Sigmoid colon (tissue), 7 donors: ENCODE measurements around the gene SLC16A8. TPM values are rescaled to one million over a fixed set of nuclear protein-coding genes. Genes with fewer than 3 reads are reported as not detected.

ENCODE experiments used
- DNase-seq: peaks from one replicate; pipeline ENCODE4 v3.0.0-alpha.2; 2019
- H3K27ac ChIP-seq, 4 donors: fragments of 200-600 bp; sonication (generic); one replicate each; pipeline ENCODE4 v1.5.1; 2016 to 2019; ENCODE audit warnings: mild to moderate bottlenecking in 1 of 4
- H3K27me3 ChIP-seq, 3 donors: fragments of 200-600 bp; sonication (generic); one replicate each; pipeline ENCODE4 v1.5.1; 2019; ENCODE audit warnings: mild to moderate bottlenecking in 1 of 3
- H3K36me3 ChIP-seq, 4 donors: fragments of 200-600 bp; sonication (generic); one replicate each; pipeline ENCODE4 v1.5.1; 2016 to 2019
- H3K4me1 ChIP-seq, 4 donors: fragments of 200-600 bp; sonication (generic); one replicate each; pipeline ENCODE4 v1.5.1; 2017 to 2019
- H3K4me3 ChIP-seq, 4 donors: fragments of 200-600 bp; sonication (generic); one replicate each; pipeline ENCODE4 v1.5.1; 2017 to 2019; ENCODE audit warnings: mild to moderate bottlenecking in 2 of 4, moderate library complexity in 1 of 4
- H3K9me3 ChIP-seq, 4 donors: fragments of 200-600 bp in 3 of 4; sonication (generic) in 3 of 4; one replicate each; pipeline versions ENCODE4 v1.5.1 to v1.6.1; 2013 to 2019
- CTCF ChIP-seq, 4 experiments: fragments of 450-650 bp in 3 of 4; fragments of 200-600 bp in 1 of 4; IDR thresholded peaks; one replicate each; pipeline ENCODE4 v1.5.1; 2016 to 2019; ENCODE audit warnings: antibody characterized with exemption in 4 of 4, mild to moderate bottlenecking in 3 of 4, moderate library complexity in 2 of 4
- EP300 ChIP-seq, 4 donors: sonication (generic); formaldehyde crosslinking; IDR thresholded peaks; one replicate each; pipeline ENCODE4 v1.6.1; 2017; ENCODE audit warnings: antibody characterized with exemption in 4 of 4
- POLR2A ChIP-seq, 2 donors: fragments of 450-650 bp; IDR thresholded peaks; one replicate each; pipeline ENCODE4 v1.6.1; 2016; ENCODE audit warnings: antibody characterized with exemption in 2 of 2, mild to moderate bottlenecking in 2 of 2, moderate library complexity in 2 of 2
- POLR2AphosphoS5 ChIP-seq, 4 donors: sonication (generic); formaldehyde crosslinking; IDR thresholded peaks; one replicate each; pipeline ENCODE4 v1.6.1; 2017; ENCODE audit warnings: antibody characterized with exemption in 4 of 4
- WGBS, 2 donors: extraction: QIAGEN DNeasy Blood & Tissue Kit; methylation state at CpG; one replicate each; pipeline ENCODE4 v1.1.7; 2013; 5-methylcytosine and 5-hydroxymethylcytosine counted together
- intact Hi-C: fragments of 100-400 bp; cut with DNase I; formaldehyde crosslinking; loops from one replicate; pipeline ENCODE4 v1.15.1; 2023
- polyA plus RNA-seq, 3 donors: library from polyadenylated mRNA; stranded (reverse); fragments of 200-250 nt; gene quantifications; one replicate each; pipeline ENCODE4 v1.2.3, GENCODE V29; 2013
- total RNA-seq, 4 donors: library from RNA; depleted of rRNA; stranded (reverse); fragments of >200 nt; gene quantifications; one replicate each; pipeline ENCODE4 v1.1.0, GENCODE V29; 2016
- donor health status: healthy with polysubstance abuse.
- donor health status: Bipolar disorder and iron deficiency.
- donor health status: healthy.

Gene SLC16A8
- total and polyA plus RNA-seq, 7 donors = 0.20 to 0.71 (median 0.55) TPM; not detected in 4

GRCh38 chr22:38056969-38057891, 26.8 kb downstream of the SLC16A8 start, which contains the start of gene PICK1:
PICK1 (plus strand) TSS chr22:38057404; CDS start chr22:38057810, 406 bp downstream.
- H3K27ac ChIP-seq = peak within 1 kb of the TSS; percentile 74 to 85 (median 83)
- TF ChIP-seq POLR2AphosphoS5 (IDR thresholded peaks at IDR 0.05) = peak; percentile 61 to 83 (median 74)
- no peak for TF ChIP-seq EP300 (IDR thresholded peaks at IDR 0.05)
- TF ChIP-seq CTCF (IDR thresholded peaks at IDR 0.05) = peak in 1 of 4 experiments; percentile 23
- TF ChIP-seq POLR2A (IDR thresholded peaks at IDR 0.05) = no peak
- peaks cover 0 to 17% (median 13%) of the 10 kb centered on the region in 4 donors for H3K4me1 ChIP-seq
- H3K27me3 ChIP-seq = no peaks in the 10 kb centered on the region
- H3K36me3 ChIP-seq = peaks cover 0 to 25% (median 0%) of the 10 kb centered on the region in 4 donors
- intact Hi-C loops = loop anchor here (10.0 kb wide), 1 partner anchor 448 kb away; the partner anchor contains the start of gene DDX17
- peak within 1 kb of the TSS; percentile 50 to 62 (median 58) for H3K4me3 ChIP-seq
- peak; percentile 96 for DNase-seq
- WGBS, 2 donors = 1 to 3% methylated on average over 47 of the region's 47 CpGs
- H3K9me3 ChIP-seq = no peaks in the 10 kb centered on the region

GRCh38 chr22:38051900-38052862, 31.8 kb downstream of the SLC16A8 start:
- Histone ChIP-seq H3K36me3 (no peaks in the 10 kb centered on the region), H3K27ac (peak overlapping the region in 2 of 4 donors; percentile 22 to 29), H3K4me3 (no peak overlapping the region), H3K4me1 (peaks cover 0 to 16% (median 6%) of the 10 kb centered on the region in 4 donors), H3K9me3 (no peaks in the 10 kb centered on the region), H3K27me3 (no peaks in the 10 kb centered on the region)
- peak; percentile 89 for DNase-seq
- intact Hi-C loops = loop anchor here (2.0 to 10.0 kb wide), 5 partner anchors 50 to 519 kb away; partner anchors contain the start of genes DDX17 and DMC1
- no peak for TF ChIP-seq EP300 (IDR thresholded peaks at IDR 0.05)
- peak; percentile 84 to 91 (median 86) for TF ChIP-seq CTCF (IDR thresholded peaks at IDR 0.05)
- peak in 1 of 4 donors; percentile 13 for TF ChIP-seq POLR2AphosphoS5 (IDR thresholded peaks at IDR 0.05)
- 27 to 31% methylated on average over 30 of the region's 30 CpGs for WGBS, 2 donors

GRCh38 chr22:38051261-38051660, 32.7 kb downstream of the SLC16A8 start:
- Histone ChIP-seq H3K27me3 (no peaks in the 10 kb centered on the region), H3K27ac (peak overlapping the region in 3 of 4 donors; percentile 43 to 65 (median 56)), H3K36me3 (no peaks in the 10 kb centered on the region), H3K9me3 (no peaks in the 10 kb centered on the region), H3K4me1 (peaks cover 0 to 10% (median under 1%) of the 10 kb centered on the region in 4 donors), H3K4me3 (no peak overlapping the region)
- 79 to 81% methylated on average over 8 of the region's 8 CpGs for WGBS, 2 donors
- no peak for DNase-seq
- intact Hi-C loops = loop anchor here (5.0 to 10.0 kb wide), 3 partner anchors 51 to 454 kb away; partner anchors contain the start of gene DDX17
- TF ChIP-seq POLR2A (IDR thresholded peaks at IDR 0.05) (no peak), CTCF (IDR thresholded peaks at IDR 0.05) (no peak), POLR2AphosphoS5 (IDR thresholded peaks at IDR 0.05) (no peak), EP300 (IDR thresholded peaks at IDR 0.05) (no peak)

- Histone ChIP-seq H3K9me3 (no peaks in the 10 kb centered on the region), H3K4me1 (peaks cover 0 to 10% (median 0%) of the 10 kb centered on the region in 4 donors), H3K4me3 (no peak overlapping the region), H3K36me3 (no peaks in the 10 kb centered on the region), H3K27ac (peak overlapping the region in 3 of 4 donors; percentile 43 to 65 (median 56)), H3K27me3 (no peaks in the 10 kb centered on the region)
- no peak for DNase-seq
- intact Hi-C loops = loop anchor here (5.0 to 10.0 kb wide), 3 partner anchors 52 to 454 kb away; partner anchors contain the start of gene DDX17
- no peak for TF ChIP-seq EP300 (IDR thresholded peaks at IDR 0.05)
- TF ChIP-seq CTCF (IDR thresholded peaks at IDR 0.05) = no peak
- TF ChIP-seq POLR2A (IDR thresholded peaks at IDR 0.05) = no peak
- no peak for TF ChIP-seq POLR2AphosphoS5 (IDR thresholded peaks at IDR 0.05)
- 93 to 94% methylated on average over 7 of the region's 7 CpGs for WGBS, 2 donors
Measured at GRCh38 chr22:38050720-38051119, 33.3 kb downstream of the SLC16A8 start.
